ENCODE results near the gene ARMC7. TPM values are rescaled to one million over a fixed set of nuclear protein-coding genes. Genes with fewer than 3 reads are reported as not detected.

Gene ARMC7
- total and polyA plus RNA-seq, 2 of the 13 experiments (the other 11 are each of a cell fraction or from before 2014, with no cell fraction given), result 3.9 to 4.2 TPM

DNA sequence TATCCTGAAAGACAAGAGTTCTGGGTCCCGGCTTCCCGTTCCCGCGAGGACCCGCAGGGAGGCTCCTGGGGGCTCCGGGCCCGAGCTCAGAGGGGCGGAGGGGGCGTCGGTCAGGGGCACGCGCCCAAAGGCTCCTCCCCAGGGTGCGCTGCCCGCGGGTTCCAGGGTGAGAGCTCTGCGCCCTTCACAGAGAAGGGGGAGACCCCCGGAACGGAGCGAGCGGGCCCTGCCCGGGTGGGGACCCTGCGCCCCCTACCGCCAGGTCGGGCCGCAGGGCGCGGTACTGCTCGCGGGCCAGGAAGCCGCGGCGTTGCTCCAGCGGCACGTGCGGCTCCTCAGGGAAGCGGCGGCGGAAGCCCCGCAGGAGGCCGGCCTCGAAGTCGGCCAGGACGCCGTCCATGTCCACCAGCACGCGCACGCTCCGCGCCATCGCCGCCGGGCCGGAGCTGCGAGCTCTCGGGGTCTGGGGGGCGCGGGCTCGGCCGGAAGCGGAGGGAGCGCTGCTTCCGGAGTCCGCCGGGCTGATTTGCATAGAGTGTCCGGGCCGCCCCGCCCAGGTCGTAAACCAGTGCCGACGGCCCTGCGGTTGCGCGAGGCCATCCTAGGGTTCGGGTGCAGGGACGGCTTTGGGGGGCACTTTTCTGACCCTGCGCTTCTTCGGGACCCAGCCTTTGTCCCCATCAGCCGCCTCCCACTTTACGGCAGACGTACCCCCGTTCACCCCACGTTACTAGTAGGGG lies 21.7 kb downstream of the ARMC7 start, which contains the start of gene NT5C (continued):
- TF ChIP-seq RERE (CRISPR knock-in tag; IDR thresholded peaks at IDR 0.05; ENCODE audit: low read depth) (peak; percentile 67; the same call in 1 of the 2 replicates), ZNF24 (IDR thresholded peaks at IDR 0.05) (peak; percentile 59; the same call in 1 of the 2 replicates), SRSF1 (optimal IDR thresholded peaks at IDR 0.05; ENCODE audit: low read depth, low read length) (no peak), XBP1 (CRISPR knock-in tag; IDR thresholded peaks at IDR 0.05) (no peak), SP140L (CRISPR knock-in tag; IDR thresholded peaks at IDR 0.05; ENCODE audit: borderline replicate concordance) (peak; percentile 43; the same call in 1 of the 2 replicates), CCDC6 (CRISPR knock-in tag; IDR thresholded peaks at IDR 0.05) (peak; percentile 81; the same call in 1 of the 2 replicates), HDAC6 (IDR thresholded peaks at IDR 0.05; ENCODE audit: low read depth, low read length) (no peak), ZNF552 (CRISPR knock-in tag; IDR thresholded peaks at IDR 0.05; ENCODE audit: borderline replicate concordance) (peak; percentile 84; the same call in 1 of the 2 replicates), SATB2 (CRISPR knock-in tag; IDR thresholded peaks at IDR 0.05) (no peak; the same call in 1 of the 2 replicates), SRF (IDR thresholded peaks at IDR 0.05; ENCODE audit: low read depth, low read length) (no peak), SAP130 (CRISPR knock-in tag; IDR thresholded peaks at IDR 0.05; ENCODE audit: low read depth) (peak; percentile 95), CBX2 (IDR thresholded peaks at IDR 0.05; ENCODE audit: low read depth, low read length) (no peak), CBX2 (CRISPR knock-in tag; IDR thresholded peaks at IDR 0.05; ENCODE audit: low read depth) (0 out of 2 replicates have a peak, but pooled peaks have one; percentile 35), HNF4G (IDR thresholded peaks at IDR 0.05; ENCODE audit: borderline replicate concordance, low read depth, low read length) (peak; percentile 15; the same call in 1 of the 2 replicates), HNF4G (CRISPR knock-in tag; IDR thresholded peaks at IDR 0.05; ENCODE audit: borderline replicate concordance, low read depth) (no peak; the same call in 1 of the 2 replicates), ZNF501 (CRISPR knock-in tag; IDR thresholded peaks at IDR 0.05) (no peak), ZNF280B (CRISPR knock-in tag; IDR thresholded peaks at IDR 0.05; ENCODE audit: borderline replicate concordance) (no peak; the same call in 1 of the 2 replicates)
- TF ChIP-seq, protein P1, sequence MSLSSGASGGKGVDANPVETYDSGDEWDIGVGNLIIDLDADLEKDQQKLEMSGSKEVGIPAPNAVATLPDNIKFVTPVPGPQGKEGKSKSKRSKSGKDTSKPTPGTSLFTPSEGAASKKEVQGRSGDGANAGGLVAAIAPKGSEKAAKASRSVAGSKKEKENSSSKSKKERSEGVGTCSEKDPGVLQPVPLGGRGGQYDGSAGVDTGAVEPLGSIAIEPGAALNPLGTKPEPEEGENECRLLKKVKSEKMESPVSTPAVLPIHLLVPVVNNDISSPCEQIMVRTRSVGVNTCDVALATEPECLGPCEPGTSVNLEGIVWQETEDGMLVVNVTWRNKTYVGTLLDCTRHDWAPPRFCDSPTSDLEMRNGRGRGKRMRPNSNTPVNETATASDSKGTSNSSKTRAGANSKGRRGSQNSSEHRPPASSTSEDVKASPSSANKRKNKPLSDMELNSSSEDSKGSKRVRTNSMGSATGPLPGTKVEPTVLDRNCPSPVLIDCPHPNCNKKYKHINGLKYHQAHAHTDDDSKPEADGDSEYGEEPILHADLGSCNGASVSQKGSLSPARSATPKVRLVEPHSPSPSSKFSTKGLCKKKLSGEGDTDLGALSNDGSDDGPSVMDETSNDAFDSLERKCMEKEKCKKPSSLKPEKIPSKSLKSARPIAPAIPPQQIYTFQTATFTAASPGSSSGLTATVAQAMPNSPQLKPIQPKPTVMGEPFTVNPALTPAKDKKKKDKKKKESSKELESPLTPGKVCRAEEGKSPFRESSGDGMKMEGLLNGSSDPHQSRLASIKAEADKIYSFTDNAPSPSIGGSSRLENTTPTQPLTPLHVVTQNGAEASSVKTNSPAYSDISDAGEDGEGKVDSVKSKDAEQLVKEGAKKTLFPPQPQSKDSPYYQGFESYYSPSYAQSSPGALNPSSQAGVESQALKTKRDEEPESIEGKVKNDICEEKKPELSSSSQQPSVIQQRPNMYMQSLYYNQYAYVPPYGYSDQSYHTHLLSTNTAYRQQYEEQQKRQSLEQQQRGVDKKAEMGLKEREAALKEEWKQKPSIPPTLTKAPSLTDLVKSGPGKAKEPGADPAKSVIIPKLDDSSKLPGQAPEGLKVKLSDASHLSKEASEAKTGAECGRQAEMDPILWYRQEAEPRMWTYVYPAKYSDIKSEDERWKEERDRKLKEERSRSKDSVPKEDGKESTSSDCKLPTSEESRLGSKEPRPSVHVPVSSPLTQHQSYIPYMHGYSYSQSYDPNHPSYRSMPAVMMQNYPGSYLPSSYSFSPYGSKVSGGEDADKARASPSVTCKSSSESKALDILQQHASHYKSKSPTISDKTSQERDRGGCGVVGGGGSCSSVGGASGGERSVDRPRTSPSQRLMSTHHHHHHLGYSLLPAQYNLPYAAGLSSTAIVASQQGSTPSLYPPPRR (CRISPR knock-in tag; IDR thresholded peaks at IDR 0.05; ENCODE audit: borderline replicate concordance), result no peak
